GM12878 (cell line): Measurements from ENCODE around the gene EMP3. TPM values are rescaled to one million over a fixed set of nuclear protein-coding genes. Genes with fewer than 3 reads are reported as not detected.
A peak's percentile ranks its signal among the peaks of the same experiment; 100 is the strongest.

ENCODE experiments used
- ATAC-seq: fragments of 200-7000 bp; cut with Tn5 transposase; 3 replicates; pipeline ENCODE4 v1.9.1; 2020; ENCODE audit warnings: mild to moderate bottlenecking, moderate library complexity
- BruUV-seq: library from RNA; stranded (reverse); fragments of 400-500 nt; replicated peaks from 2 replicates; lab custom pipeline; 2021; lab: Mats Ljungman, UMichigan
- CTCF ChIA-PET: fragments of 300-600 bp; sonication (Branson Sonifier 250); formaldehyde crosslinking; extraction: SDS; loops from one replicate; lab custom pipeline; 2021; ENCODE audit warnings: inconsistent platforms; lab: Yijun Ruan, JAX
- POLR2A ChIA-PET: fragments of 350-600 bp; formaldehyde crosslinking; extraction: SDS; loops from one replicate; lab custom pipeline; 2021; ENCODE audit warnings: inconsistent platforms; lab: Charles Lee
- RAD21 ChIA-PET: fragments of 300-600 bp; sonication (Branson Sonifier 250); formaldehyde crosslinking; loops from one replicate; lab custom pipeline; 2023; ENCODE audit warnings: antibody characterized with exemption; ENCODE audit not compliant: unreplicated experiment; lab: Charles Lee
- SMC1A ChIA-PET: fragments of 300-600 bp; sonication (Branson Sonifier 250); formaldehyde crosslinking; loops from one replicate; lab custom pipeline; 2023; ENCODE audit not compliant: unreplicated experiment, uncharacterized antibody; lab: Charles Lee
- DNase-seq: peaks from one replicate; pipeline ENCODE4 v3.0.0-alpha.2; 2011; ENCODE audit warnings: low read depth, low spot score
- FAIRE-seq: peaks from 3 replicates; lab custom pipeline; 2011; peaks lifted over from hg19 to GRCh38; lab: Jason Lieb, UNC
- H2AFZ ChIP-seq: 2 replicates; pipeline ENCODE4 v1.6.0; 2011; ENCODE audit warnings: low read depth, low read length, control low read depth; ENCODE audit not compliant: control insufficient read depth
- H3K27ac ChIP-seq: 2 replicates; pipeline ENCODE4 v1.5.1; 2011; ENCODE audit warnings: control low read depth; ENCODE audit not compliant: control insufficient read depth, insufficient read depth
- H3K27me3 ChIP-seq, 2 experiments: replicated peaks in 1 of 2; 2 replicates each; pipeline versions ENCODE4 v1.6.0 to v1.6.1; 2011; ENCODE audit warnings: low read length in 1 of 2; ENCODE audit not compliant: control insufficient read depth in 2 of 2, insufficient read depth in 2 of 2
- H3K36me3 ChIP-seq, 2 experiments: 2 replicates each; pipeline ENCODE4 v1.5.1; 2011; ENCODE audit warnings: low read length in 1 of 2; ENCODE audit not compliant: control insufficient read depth in 2 of 2, insufficient read depth in 2 of 2
- H3K4me1 ChIP-seq: 2 replicates; pipeline ENCODE4 v1.6.1; 2011; ENCODE audit warnings: mild to moderate bottlenecking, low read length, moderate library complexity, mixed read lengths; ENCODE audit not compliant: control insufficient read depth, insufficient read depth
- H3K4me2 ChIP-seq: 2 replicates; pipeline ENCODE4 v1.6.0; 2011; ENCODE audit warnings: control low read depth; ENCODE audit not compliant: control insufficient read depth, insufficient read depth
- H3K4me3 ChIP-seq: fragments of 200-600 bp; sonication (generic); 2 replicates; pipeline ENCODE4 v1.5.1; 2016
- H3K79me2 ChIP-seq: 2 replicates; pipeline ENCODE4 v1.6.0; 2011; ENCODE audit warnings: low read length; ENCODE audit not compliant: control insufficient read depth, insufficient read depth
- H3K9ac ChIP-seq: 2 replicates; pipeline ENCODE4 v1.8.0; 2011; ENCODE audit warnings: low read length, control low read depth, mixed read lengths; ENCODE audit not compliant: control insufficient read depth, insufficient read depth
- H3K9me3 ChIP-seq: replicated peaks from 3 replicates; pipeline ENCODE4 v1.5.1; 2011; ENCODE audit warnings: mild to moderate bottlenecking, low read length; ENCODE audit not compliant: control insufficient read depth, insufficient read depth
- H4K20me1 ChIP-seq: 2 replicates; pipeline ENCODE4 v1.6.0; 2011; ENCODE audit not compliant: control insufficient read depth, insufficient read depth
- NFYA ChIP-seq: IDR thresholded peaks from 2 replicates; pipeline ENCODE4 v1.6.1; 2011; ENCODE audit warnings: low read depth, mild to moderate bottlenecking, low read length, improper control_type of control experiment, borderline replicate concordance
- NFYB ChIP-seq: IDR thresholded peaks from 2 replicates; pipeline ENCODE4 v1.6.1; 2011; ENCODE audit warnings: low read depth, mild to moderate bottlenecking, low read length, improper control_type of control experiment, moderate library complexity; ENCODE audit not compliant: insufficient read depth
- NRF1 ChIP-seq: conservative IDR thresholded peaks from 2 replicates; pipeline ENCODE4 v1.6.1; 2011; ENCODE audit warnings: mild to moderate bottlenecking, low read depth, low read length, improper control_type of control experiment
- PAX8 ChIP-seq: fragments of 450-650 bp; IDR thresholded peaks from 2 replicates; pipeline ENCODE4 v1.6.1; 2017; ENCODE audit warnings: mild to moderate bottlenecking, moderate library complexity
- WGBS: methylation state at CpG from one replicate; pipeline ENCODE4 v1.1.6; 2016; ENCODE audit warnings: low lambda C conversion rate; ENCODE audit not compliant: insufficient replicate concordance, insufficient coverage; ENCODE audit errors: missing lambda C conversion rate; 5-methylcytosine and 5-hydroxymethylcytosine counted together
- in situ Hi-C: fragments of 300-500 bp; cut with MboI; formaldehyde crosslinking; loops from 9 replicates; pipeline ENCODE4 v1.14.3; 2018; ENCODE audit warnings: mixed read lengths
- intact Hi-C: fragments of 100-400 bp; cut with micrococcal nuclease; formaldehyde crosslinking; loops from one replicate; pipeline ENCODE4 v1.14.2; 2022; ENCODE audit not compliant: unreplicated experiment
- polyA plus RNA-seq, 11 experiments: library from polyadenylated mRNA; depleted of rRNA in 4 of 11; unstranded in 6 of 11; stranded (reverse) in 5 of 11; fragments of >200 nt; fragmentation: Nextera tagmentation in 4 of 11; fragmentation: Illumina TruSeq in 1 of 11; extraction: Ambion mirVana in 4 of 11; extraction: Trizol in 1 of 11; gene quantifications; 1 replicate in 1 of 11; 2 replicates in 10 of 11; pipeline versions ENCODE4 v1.2.1 to v1.2.3, GENCODE V29; 2011 to 2016; ENCODE audit warnings: inconsistent platforms in 2 of 11, missing spikeins in 2 of 11, low read depth in 1 of 11
- total RNA-seq, 4 experiments: library from RNA; depleted of rRNA in 3 of 4; stranded (reverse); fragments of >200 nt in 3 of 4; fragmentation: Illumina TruSeq in 1 of 4; extraction: Trizol in 1 of 4; gene quantifications; 2 replicates each; pipeline versions ENCODE4 v1.2.1 to v1.2.3, GENCODE V29; 2013 to 2021
- TF ChIP-seq, protein P1 (sequence below): IDR thresholded peaks from 2 replicates; pipeline ENCODE4 v1.6.1; 2011; ENCODE audit warnings: borderline replicate concordance, low read depth, mild to moderate bottlenecking, moderate library complexity, mixed read lengths, low read length; ENCODE audit not compliant: insufficient read depth; ENCODE audit errors: extremely low read length
- TF ChIP-seq, protein P2 (sequence below): fragments of 450-650 bp; IDR thresholded peaks from 2 replicates; pipeline ENCODE4 v1.6.1; 2014; ENCODE audit warnings: mild to moderate bottlenecking

EMP3 gene
- total and polyA plus RNA-seq, 10 of the 15 experiments (the other 5 are each of a cell fraction or from before 2014, with no cell fraction given), result 53.2 to 224 (median 134) TPM

DNA sequence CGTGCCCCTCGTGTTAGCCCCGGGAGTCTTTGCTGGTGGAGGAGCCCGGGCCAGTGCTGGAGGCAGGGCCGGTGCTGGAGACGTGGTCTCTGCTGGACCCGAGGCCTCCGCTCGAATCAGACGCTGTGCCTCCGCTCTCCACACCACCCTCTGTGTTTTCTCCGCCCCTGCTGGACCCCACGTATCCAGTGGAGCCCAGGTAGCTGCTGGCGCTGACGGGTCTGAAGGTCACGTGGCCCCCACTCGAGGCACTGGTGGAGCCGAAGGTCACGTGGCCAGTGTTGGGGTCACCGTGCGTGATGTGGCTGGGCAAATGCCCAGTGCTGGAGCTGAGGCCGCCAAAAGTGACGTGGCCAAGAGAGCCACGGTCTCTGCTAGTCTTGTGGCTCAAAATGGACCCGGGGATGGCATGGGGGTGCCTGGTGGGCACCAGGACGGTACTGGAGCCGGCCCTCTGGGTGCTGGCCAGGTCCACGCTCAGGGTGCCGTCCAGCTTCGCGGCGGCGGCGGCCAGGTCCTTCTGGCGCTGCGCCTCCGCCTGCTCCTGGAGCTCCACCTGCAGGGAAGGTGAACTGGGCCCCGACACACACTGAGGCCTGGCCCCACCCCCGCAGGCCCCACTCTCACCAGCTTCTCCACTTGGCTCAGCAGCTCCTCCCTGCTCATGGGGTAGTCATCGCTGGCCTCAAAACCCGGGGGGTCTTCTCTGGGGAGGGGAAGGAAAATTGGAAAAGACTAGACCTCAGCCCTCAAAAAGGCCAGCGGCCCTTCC is 28.2 kb upstream of the EMP3 start:
- RAD21 ChIA-PET, result no interaction called here
- no peak overlapping the region for H3K4me3 ChIP-seq
- H3K79me2 ChIP-seq, result no peaks in the 10 kb centered on the region
- 48% methylated on average over 37 of the region's 42 CpGs for WGBS
- no peaks in the 10 kb centered on the region for H3K9me3 ChIP-seq
- TF ChIP-seq, protein P1, sequence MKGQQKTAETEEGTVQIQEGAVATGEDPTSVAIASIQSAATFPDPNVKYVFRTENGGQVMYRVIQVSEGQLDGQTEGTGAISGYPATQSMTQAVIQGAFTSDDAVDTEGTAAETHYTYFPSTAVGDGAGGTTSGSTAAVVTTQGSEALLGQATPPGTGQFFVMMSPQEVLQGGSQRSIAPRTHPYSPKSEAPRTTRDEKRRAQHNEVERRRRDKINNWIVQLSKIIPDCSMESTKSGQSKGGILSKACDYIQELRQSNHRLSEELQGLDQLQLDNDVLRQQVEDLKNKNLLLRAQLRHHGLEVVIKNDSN, result peak; percentile 55
- TF ChIP-seq NFYA, result no peak
- TF ChIP-seq, all 136 proteins: peak for 1
- Histone ChIP-seq H3K36me3 (no peaks in the 10 kb centered on the region), H3K9ac (no peak overlapping the region), H2AFZ (no peak overlapping the region), H3K4me1 (no peaks in the 10 kb centered on the region), H4K20me1 (no peaks in the 10 kb centered on the region), H3K4me2 (no peak overlapping the region), H3K27me3 (no peaks in the 10 kb centered on the region), H3K27ac (no peak overlapping the region)
- no peak for FAIRE-seq
- in situ Hi-C loops (loop anchor here (10.0 kb wide), 1 partner anchor 332 kb away; no protein-coding TSS in a partner anchor), intact Hi-C loops (no loop called here)
- ATAC-seq, result no peak
- ChIA-PET SMC1A (no interaction called here), CTCF (no interaction called here), POLR2A (no interaction called here)
- no TSS peak for BruUV-seq
- DNase-seq, result no peak

DNA sequence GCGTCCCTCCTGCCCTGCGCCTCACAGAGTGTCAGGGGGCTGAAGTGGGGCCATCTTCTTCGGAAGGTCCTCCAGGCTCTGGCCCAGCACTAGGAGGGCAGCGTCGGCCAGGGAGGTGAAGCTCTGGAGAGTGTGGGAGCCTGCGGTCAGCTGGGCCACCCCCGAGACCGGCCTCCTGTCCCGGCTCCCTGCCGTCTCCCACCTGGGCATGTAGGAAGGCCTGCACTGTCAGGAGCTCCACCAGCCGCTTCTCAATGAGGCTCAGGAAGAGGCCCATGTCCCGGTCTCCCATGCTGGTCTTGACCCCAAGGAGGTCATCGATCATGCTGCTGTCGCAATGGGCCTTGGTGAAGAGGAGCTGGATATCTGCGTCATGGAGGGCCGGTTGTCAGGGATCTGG is 27.4 kb upstream of the EMP3 start:
- no peaks in the 10 kb centered on the region for H3K4me1 ChIP-seq
- ATAC-seq, result no peak
- no TSS peak for BruUV-seq
- TF ChIP-seq, protein P2, sequence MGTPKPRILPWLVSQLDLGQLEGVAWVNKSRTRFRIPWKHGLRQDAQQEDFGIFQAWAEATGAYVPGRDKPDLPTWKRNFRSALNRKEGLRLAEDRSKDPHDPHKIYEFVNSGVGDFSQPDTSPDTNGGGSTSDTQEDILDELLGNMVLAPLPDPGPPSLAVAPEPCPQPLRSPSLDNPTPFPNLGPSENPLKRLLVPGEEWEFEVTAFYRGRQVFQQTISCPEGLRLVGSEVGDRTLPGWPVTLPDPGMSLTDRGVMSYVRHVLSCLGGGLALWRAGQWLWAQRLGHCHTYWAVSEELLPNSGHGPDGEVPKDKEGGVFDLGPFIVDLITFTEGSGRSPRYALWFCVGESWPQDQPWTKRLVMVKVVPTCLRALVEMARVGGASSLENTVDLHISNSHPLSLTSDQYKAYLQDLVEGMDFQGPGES, result no peak
- TF ChIP-seq NFYB, result no peak
- TF ChIP-seq NRF1, result no peak
- TF ChIP-seq PAX8, result no peak
- TF ChIP-seq, all 136 proteins: peak for 0
- 65% methylated on average over 16 of the region's 16 CpGs for WGBS
- ChIA-PET POLR2A (interaction anchor here (0.6 kb wide), 1 partner anchor 426 kb away, joined by 3 read pairs; no protein-coding TSS in a partner anchor), CTCF (no interaction called here), SMC1A (interaction anchor here (1.4 kb wide), 1 partner anchor 65 kb away, joined by 3 read pairs; no protein-coding TSS in a partner anchor), RAD21 (no interaction called here)
- no peak overlapping the region for H2AFZ ChIP-seq
- H3K36me3 ChIP-seq, result no peaks in the 10 kb centered on the region
- FAIRE-seq (no peak), DNase-seq (no peak)
- H3K9ac ChIP-seq, result no peak overlapping the region
- H3K27ac ChIP-seq, result no peak overlapping the region
- H3K4me3 ChIP-seq, result no peak overlapping the region
- no peaks in the 10 kb centered on the region for H3K9me3 ChIP-seq
- in situ Hi-C loops (loop anchor here (10.0 kb wide), 1 partner anchor 333 kb away; no protein-coding TSS in a partner anchor), intact Hi-C loops (no loop called here)
- no peaks in the 10 kb centered on the region for H3K79me2 ChIP-seq
- H4K20me1 ChIP-seq, result no peaks in the 10 kb centered on the region
- no peaks in the 10 kb centered on the region for H3K27me3 ChIP-seq
- H3K4me2 ChIP-seq, result no peak overlapping the region
